Neural crest cell (in vitro differentiated cells): Measurements from ENCODE around the gene GPAM. TPM values are rescaled to one million over a fixed set of nuclear protein-coding genes. Genes with fewer than 3 reads are reported as not detected.
A peak's percentile ranks its signal among the peaks of the same experiment; 100 is the strongest.

Experiments used
- DNase-seq: peaks from one replicate; pipeline ENCODE4 v3.0.0; 2021; ENCODE audit warnings: low read depth, mixed read lengths, low spot score
- H3K27ac Mint-ChIP-seq: one replicate; pipeline ENCODE4 v1.8.0; 2021; ENCODE audit warnings: mild to moderate bottlenecking, mixed read lengths; ENCODE audit not compliant: unreplicated experiment
- H3K27me3 Mint-ChIP-seq: 2 replicates; pipeline ENCODE4 v1.8.0; 2021; ENCODE audit warnings: low read depth, mild to moderate bottlenecking, mixed read lengths
- H3K36me3 Mint-ChIP-seq: 2 replicates; pipeline ENCODE4 v1.8.0; 2021; ENCODE audit warnings: low read depth, mild to moderate bottlenecking, mixed read lengths
- H3K4me1 Mint-ChIP-seq: 2 replicates; pipeline ENCODE4 v1.8.0; 2021; ENCODE audit warnings: mixed read lengths
- H3K4me3 Mint-ChIP-seq: one replicate; pipeline ENCODE4 v1.8.0; 2021; ENCODE audit warnings: mild to moderate bottlenecking, mixed read lengths
- H3K9me3 Mint-ChIP-seq: 2 replicates; pipeline ENCODE4 v1.8.0; 2021; ENCODE audit warnings: mixed read lengths
- CTCF ChIP-seq: fragments of 200-600 bp; sonication (generic); conservative IDR thresholded peaks from 2 replicates; pipeline ENCODE4 v1.5.0; 2021; ENCODE audit warnings: antibody characterized with exemption, mild to moderate bottlenecking
- long read RNA-seq: library from polyadenylated mRNA; unstranded; transcript quantifications from one replicate; pipeline ENCODE4 v2.0.0, GENCODE V29; 2020
- total RNA-seq: library from RNA; stranded (reverse); gene quantifications from 2 replicates; pipeline ENCODE4 v1.2.1, GENCODE V29; 2021

GPAM gene
- total RNA-seq: 16.5 and 21.2 TPM in 2 replicates
- long read RNA-seq, full-length matches to known transcripts: 3 of 15 reads
- long read RNA-seq, partial matches to known transcripts: 6 of 15 reads
- long read RNA-seq, other reads (novel, unspliced or antisense): 6 of 15 reads

DNA sequence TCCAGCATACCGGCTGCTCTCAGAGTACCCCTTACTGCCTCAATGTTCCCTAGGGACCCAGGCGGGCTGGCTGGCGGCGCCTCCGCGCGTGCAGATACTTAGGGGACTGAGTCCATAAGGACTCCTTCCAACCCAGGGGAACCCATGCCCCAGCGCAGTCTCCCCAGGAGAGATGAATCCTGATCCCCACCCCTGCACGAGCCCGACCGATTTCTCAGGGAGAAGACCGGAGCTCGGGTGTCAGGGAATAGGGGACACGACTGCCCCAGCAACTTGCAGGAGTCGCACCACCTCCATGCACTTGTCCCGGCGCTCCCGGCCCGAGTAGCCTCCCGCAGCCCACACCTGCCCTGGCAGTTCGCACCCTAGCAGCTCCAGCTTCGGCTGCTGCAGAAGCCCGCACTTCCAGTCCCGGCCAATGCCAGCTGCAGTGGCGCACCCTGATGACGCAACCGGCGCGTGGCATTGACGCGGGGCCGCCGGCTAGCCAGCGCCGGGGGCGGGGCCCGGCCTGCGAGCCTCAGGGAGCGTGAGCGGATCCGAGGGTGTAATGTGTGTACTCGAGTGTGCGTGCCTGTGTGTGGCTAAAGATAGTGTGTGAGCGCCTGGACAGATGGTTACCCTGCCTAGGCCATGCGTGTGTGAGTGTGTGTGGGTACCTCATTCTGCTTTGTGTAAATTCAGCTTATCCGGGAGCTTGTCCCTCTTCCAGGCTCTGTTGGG is at the start of gene GPAM:
Gene GPAM (minus strand): TSS at position 437 of the 723 bp plus-strand sequence. CDS start 1,981 bp downstream, outside the sequence.
- peak within 1 kb of the TSS; percentile 93 for H3K27ac Mint-ChIP-seq
- peaks cover 10% of the 10 kb centered on the region for H3K9me3 Mint-ChIP-seq
- peaks cover 22% of the 10 kb centered on the region for H3K4me1 Mint-ChIP-seq
- H3K36me3 Mint-ChIP-seq: peaks cover 8% of the 10 kb centered on the region
- DNase-seq: peak; percentile 99
- H3K27me3 Mint-ChIP-seq: no peaks in the 10 kb centered on the region
- peak within 1 kb of the TSS; percentile 90 for H3K4me3 Mint-ChIP-seq
- no peak for TF ChIP-seq CTCF

GRCh38 chr10:112232670-112233069 is 49.1 kb upstream of the GPAM start:
- DNase-seq: no peak
- Mint-ChIP-seq H3K27ac (no peak overlapping the region), H3K4me3 (no peak overlapping the region), H3K27me3 (no peaks in the 10 kb centered on the region), H3K4me1 (peaks cover 33% of the 10 kb centered on the region), H3K9me3 (peaks cover 5% of the 10 kb centered on the region), H3K36me3 (no peaks in the 10 kb centered on the region)
- TF ChIP-seq CTCF: no peak

- H3K4me1 Mint-ChIP-seq: peaks cover 33% of the 10 kb centered on the region
- no peak for DNase-seq
- no peak for TF ChIP-seq CTCF
- H3K36me3 Mint-ChIP-seq: no peaks in the 10 kb centered on the region
- peak overlapping the region; percentile 12 for H3K27ac Mint-ChIP-seq
- H3K27me3 Mint-ChIP-seq: no peaks in the 10 kb centered on the region
- H3K9me3 Mint-ChIP-seq: peaks cover 2% of the 10 kb centered on the region
- no peak overlapping the region for H3K4me3 Mint-ChIP-seq
Measured at GRCh38 chr10:112231602-112232400, 48.2 kb upstream of the GPAM start.

GRCh38 chr10:112230325-112230988 is 46.9 kb upstream of the GPAM start:
- no peaks in the 10 kb centered on the region for H3K27me3 Mint-ChIP-seq
- H3K4me1 Mint-ChIP-seq: peaks cover 33% of the 10 kb centered on the region
- H3K9me3 Mint-ChIP-seq: peaks cover 9% of the 10 kb centered on the region
- DNase-seq: no peak
- H3K4me3 Mint-ChIP-seq: no peak overlapping the region
- H3K36me3 Mint-ChIP-seq: peaks cover 4% of the 10 kb centered on the region
- TF ChIP-seq CTCF: no peak
- no peak overlapping the region for H3K27ac Mint-ChIP-seq

- no peak for TF ChIP-seq CTCF
- Mint-ChIP-seq H3K36me3 (peaks cover 4% of the 10 kb centered on the region), H3K27me3 (no peaks in the 10 kb centered on the region), H3K27ac (no peak overlapping the region), H3K4me1 (peaks cover 30% of the 10 kb centered on the region), H3K4me3 (no peak overlapping the region), H3K9me3 (peaks cover 9% of the 10 kb centered on the region)
- DNase-seq: no peak
Measured at GRCh38 chr10:112229901-112230300, 46.3 kb upstream of the GPAM start.
